SKM-1 treated with dmso at 0.1 percent for 144 hours (cell line): ENCODE data around the gene GINS1.
A peak's percentile ranks its signal among the peaks of the same experiment; 100 is the strongest.

ENCODE experiments used
- DNase-seq: peaks from one replicate; lab custom pipeline; 2025; ENCODE audit not compliant: unreplicated experiment; lab: John Stamatoyannopoulos, UW

GINS1 gene

DNA sequence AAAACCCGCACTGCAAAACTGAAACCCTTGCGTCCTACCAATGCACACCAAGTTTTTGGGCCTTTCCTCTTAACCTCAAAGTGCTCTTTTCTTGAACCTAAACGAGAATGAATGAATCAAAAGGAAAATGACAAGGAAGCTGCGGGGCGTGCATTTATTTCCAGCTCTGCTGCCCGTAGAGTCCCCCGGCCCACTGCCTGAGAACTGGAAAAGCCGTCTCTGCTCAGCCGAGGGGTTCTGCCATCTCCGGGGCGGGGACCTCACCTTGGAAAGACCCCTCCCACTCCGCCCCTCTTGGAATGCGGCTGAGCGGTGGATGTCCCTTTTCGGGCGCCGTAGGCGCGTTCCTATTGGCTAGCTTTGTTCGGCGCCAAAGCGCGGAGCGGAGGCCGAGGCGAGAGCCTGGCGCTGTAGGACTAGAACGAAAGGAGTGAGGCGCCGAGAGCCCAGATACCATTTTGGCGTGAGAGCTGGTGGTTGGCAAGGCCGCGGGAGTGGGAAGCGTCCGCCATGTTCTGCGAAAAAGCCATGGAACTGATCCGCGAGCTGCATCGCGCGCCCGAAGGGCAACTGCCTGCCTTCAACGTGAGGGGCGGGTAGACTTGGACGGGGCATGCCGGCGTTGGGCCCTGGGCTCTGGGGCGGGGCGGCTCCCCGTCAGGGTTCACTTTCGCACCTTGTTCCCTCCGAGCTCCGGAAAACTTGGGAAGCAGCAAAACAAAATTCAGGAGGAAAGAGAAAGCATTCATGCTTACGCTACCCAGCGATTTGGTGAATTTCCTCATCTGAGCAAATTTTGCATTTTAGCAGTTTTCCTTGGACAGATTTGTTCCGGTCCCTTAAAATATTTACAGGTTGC is at the start of gene GINS1:
GINS1 (plus strand) TSS at position 363 of the 859 bp plus-strand sequence; CDS start at position 511, 148 bp downstream.
- peak; percentile 73 for DNase-seq

- peak; percentile 35 for DNase-seq
Measured at GRCh38 chr20:25360631-25361286, 46.7 kb upstream of the GINS1 start.

DNA sequence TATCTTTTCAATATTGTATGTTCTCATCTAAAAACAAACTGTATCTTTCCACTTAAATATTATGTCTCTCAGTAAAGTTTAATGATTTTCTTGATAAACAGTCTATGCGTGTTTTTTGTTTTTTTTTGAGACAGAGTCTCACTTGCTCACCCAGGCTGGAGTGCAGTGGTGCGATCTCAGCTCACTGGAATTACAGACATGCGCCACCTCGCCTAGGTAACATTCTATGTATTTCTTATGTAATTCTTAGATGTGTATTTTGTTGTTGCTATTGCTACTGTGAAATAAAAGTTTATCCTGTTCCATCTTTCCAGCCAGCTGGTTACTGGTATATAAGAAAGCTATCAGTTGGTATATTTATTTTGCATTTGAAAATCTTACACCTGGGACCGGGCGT is 46.2 kb upstream of the GINS1 start:
- DNase-seq: no peak

DNA sequence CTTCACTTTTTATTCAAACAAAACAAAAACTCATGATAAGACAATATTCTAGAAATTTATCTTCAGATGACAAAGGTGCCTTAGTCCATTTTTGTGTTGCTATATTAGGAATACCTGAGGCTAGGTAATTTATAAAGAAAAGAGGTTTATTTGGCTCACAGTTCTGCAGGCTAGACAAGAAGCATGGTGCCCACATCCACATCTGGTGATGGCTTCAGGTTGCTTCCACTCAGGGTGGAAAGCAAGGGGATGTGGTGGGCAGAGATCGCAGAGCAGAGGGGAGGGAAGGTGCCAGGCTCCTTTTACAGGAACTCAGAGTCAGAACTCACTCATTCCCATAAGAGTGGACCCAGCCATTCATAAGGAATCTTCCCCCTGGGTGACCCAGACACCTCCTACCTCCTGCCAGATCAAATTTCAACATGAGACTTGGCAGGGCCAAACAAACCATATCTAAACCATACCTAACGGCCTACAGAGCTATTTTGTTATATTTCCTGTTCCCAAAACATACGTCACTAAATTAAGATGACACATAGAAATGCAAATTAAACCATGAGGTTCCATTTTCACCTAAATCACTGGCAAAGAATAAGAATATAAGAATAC is 43.2 kb upstream of the GINS1 start:
- no peak for DNase-seq

- no peak for DNase-seq
Measured at GRCh38 chr20:25364879-25365699, 42.4 kb upstream of the GINS1 start.

GRCh38 chr20:25368526-25368925 is 38.9 kb upstream of the GINS1 start:
- no peak for DNase-seq

GRCh38 chr20:25368976-25369375 is 38.5 kb upstream of the GINS1 start:
- no peak for DNase-seq

- DNase-seq: no peak
Measured at GRCh38 chr20:25369529-25369928, 37.9 kb upstream of the GINS1 start.

GRCh38 chr20:25369971-25370370 is 37.5 kb upstream of the GINS1 start:
- DNase-seq: no peak

DNA sequence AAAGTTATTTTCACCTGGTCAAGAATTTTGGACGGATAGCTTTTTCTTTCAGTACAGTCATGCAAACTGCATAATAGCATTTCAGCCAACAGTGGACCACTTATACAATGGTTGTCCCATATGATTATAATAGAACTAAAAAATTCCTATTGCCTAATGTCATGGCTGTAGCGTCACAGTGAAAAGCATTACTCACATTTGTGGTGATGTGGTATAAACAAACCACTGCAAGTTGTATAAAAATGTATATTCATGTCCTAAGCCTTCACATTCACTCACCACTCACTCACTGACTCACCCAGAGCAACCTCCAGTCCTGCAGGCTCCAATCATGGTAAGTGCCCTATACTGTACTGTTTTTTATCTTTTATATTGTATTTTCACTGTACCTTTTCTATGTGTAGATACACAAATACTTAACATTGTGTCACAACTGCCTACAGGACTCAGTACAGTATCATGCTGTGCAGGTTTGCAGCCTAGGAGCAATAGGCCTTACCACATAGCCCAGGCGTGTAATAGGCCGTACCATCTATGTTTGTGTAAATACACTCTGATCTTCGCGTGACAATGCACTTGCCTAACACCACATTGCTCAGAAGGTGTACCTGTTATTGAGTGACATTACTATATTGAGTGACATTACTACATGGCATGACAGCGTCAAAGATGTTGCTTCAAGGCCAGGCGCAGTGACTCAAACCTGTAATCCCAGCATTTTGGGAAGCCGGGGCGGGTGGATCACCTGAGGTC is 34.7 kb upstream of the GINS1 start:
- no peak for DNase-seq

GRCh38 chr20:25374842-25375241 is 32.6 kb upstream of the GINS1 start:
- no peak for DNase-seq

DNA sequence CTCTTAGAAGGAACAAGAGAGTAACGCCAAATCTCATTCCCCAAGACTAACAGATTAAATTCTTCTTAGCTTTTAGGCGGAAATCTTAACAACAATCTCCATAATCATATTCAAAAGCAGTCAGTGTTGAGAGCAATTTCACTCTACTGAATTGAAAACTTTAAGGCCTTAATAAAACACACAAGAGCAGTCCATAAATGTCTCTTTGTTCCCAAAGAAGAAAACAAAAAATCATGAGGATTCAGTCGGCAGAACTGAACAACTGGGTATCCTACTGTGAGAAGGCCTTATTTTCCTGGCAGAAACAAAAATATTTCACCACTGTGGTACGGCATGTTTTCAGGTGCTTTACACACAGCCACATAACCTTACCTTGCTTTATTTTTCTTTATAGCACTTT is 31.2 kb upstream of the GINS1 start:
- DNase-seq: no peak

- DNase-seq: no peak
Measured at GRCh38 chr20:25376886-25377285, 30.6 kb upstream of the GINS1 start.

DNA sequence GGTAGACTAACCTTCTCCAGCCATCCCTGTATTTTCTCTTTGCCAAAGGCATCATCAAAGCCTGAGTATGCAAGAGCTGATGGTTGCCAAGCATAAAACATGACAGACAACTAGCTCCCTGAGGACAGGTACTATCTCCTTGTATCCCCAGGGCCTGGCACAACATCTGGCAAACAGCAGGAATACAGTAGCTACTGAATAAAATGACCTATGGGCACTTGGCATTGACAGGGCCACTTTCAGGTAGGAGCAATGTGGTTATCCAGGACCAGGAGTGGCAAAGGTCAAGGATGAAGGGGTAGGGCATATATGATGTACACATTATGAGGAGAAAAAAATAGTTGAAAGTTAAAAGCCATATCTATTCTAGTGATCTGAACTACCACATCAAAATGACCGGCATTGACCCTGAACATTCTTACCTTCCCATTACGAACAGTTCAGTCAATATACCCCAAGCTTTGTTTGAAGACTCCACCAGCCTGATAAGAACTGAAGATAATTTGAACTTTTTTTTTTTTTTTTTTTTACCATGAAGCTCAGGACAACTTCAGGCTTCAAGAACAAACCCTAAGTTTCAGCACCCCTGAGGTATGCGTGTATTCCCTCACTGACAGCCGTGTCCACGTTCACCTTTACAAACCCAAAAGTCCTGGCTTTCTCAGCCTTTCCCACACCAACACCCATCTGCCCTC is 29.1 kb upstream of the GINS1 start:
- no peak for DNase-seq

- DNase-seq: no peak
Measured at GRCh38 chr20:25378884-25379733, 28.4 kb upstream of the GINS1 start.

GRCh38 chr20:25380945-25381614 is 26.4 kb upstream of the GINS1 start:
- no peak for DNase-seq

GRCh38 chr20:25382704-25383370 is 24.6 kb upstream of the GINS1 start:
- no peak for DNase-seq

DNA sequence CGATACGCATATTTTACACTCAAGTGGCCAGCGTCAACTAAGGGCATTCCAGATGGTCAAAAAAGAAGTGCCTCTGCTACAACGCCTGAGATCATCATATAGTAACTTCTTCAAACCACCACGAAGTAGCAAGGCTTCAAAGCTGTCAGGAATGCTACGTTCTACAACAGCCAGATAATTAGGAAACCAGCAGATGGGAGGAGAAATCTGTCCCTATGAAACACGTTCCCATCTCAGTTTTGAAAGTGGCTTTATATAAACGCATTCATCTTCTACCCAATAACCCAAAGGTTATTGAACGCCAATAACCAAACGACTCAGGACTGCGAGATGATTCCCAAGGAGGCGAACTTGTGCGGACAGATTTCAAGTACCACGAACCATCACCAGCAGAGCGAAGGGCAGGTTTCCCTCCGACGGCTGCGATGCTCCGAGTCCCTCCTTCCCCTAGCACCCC is 18.0 kb upstream of the GINS1 start:
- DNase-seq: no peak
